ENCODE data around the gene CIAO3.

CIAO3 gene

DNA sequence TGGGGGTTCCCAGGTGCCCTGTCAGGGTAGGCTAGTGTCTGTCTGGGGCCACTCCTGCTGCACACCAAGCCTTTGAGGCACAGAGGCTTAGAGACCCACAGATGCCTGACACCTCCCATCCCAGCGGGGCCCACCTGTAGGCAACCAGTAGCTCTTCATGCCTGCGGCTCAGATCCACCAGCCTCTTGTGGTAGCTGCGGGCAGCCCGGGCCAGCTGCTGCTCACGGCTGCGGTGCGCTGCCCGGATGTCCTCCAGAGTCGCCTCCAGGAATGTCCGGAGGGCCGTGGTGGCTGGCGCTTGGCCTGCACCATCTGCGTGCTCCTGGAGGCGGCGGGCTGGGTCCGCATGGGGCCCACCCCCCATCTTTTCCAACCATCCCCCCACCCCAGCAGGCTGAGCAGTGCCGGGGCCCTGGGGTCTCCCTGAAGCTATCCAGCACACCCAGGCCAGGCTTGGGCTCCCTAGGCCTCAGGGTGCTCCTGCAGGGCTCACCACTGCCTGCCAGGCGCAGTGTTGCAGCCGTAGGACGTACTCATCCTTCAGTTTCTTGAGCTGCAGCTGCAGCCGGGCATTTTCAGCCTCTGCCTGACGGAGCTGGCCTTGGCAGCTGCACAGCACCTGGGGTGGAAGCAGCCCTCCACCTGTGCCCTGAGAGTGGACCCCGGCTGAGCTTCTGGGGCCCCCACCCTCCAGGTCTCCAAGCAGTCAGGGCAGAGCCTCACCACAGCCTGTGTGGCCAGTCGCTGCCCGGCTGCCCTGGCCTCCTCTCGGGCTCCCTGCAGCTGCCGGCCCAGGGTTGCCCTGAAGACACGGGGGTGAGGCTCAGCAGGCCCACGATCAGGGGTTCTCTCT is 16.4 kb downstream of the CIAO3 start:
- no peak for DNase-seq (ENCODE audit: extremely low spot score)
- ChIA-PET CTCF (interaction anchor here (1.1 kb wide), 1 partner anchor 16 kb away, joined by 4 read pairs; the partner anchor contains the start of gene CIAO3), POLR2A (interaction anchor here (1.0 to 5.0 kb wide), 4 partner anchors 9 to 64 kb away, joined by 3 to 27 read pairs (median 9); partner anchors contain the start of genes CHTF18, CIAO3, METRN and RPUSD1)
- TF ChIP-seq NFRKB (IDR thresholded peaks at IDR 0.05) (no peak), ZNF384 (IDR thresholded peaks at IDR 0.05) (no peak), CTBP1 (IDR thresholded peaks at IDR 0.05; ENCODE audit: borderline replicate concordance) (no peak)

DNA sequence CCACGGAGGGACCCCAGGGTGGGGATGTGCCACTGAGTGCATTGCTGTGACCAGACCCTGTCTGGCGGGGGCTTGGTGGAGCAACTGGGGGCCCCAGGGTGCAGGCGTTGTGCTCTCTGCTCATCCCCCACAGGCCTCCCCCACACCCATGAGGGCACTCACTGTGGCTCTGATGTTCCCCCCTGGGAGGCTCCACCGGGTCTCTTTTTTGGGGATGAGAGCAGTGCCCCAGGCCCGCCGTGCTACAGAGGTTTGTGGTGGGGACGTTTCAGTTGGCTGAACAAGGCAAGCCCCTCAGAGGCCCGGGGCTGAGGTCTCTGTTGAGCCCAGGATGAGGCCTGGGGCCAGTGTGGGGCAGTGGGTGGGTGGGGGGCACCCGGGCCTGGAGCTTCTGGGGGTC is 17.1 kb downstream of the CIAO3 start:
- TF ChIP-seq, protein P1, sequence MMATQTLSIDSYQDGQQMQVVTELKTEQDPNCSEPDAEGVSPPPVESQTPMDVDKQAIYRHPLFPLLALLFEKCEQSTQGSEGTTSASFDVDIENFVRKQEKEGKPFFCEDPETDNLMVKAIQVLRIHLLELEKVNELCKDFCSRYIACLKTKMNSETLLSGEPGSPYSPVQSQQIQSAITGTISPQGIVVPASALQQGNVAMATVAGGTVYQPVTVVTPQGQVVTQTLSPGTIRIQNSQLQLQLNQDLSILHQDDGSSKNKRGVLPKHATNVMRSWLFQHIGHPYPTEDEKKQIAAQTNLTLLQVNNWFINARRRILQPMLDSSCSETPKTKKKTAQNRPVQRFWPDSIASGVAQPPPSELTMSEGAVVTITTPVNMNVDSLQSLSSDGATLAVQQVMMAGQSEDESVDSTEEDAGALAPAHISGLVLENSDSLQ (IDR thresholded peaks at IDR 0.05): no peak
- no peak for TF ChIP-seq BHLHE40 (IDR thresholded peaks at IDR 0.05; ENCODE audit: borderline replicate concordance)
- no peak for TF ChIP-seq HDGF (IDR thresholded peaks at IDR 0.05; ENCODE audit: borderline replicate concordance)
- TF ChIP-seq ARNT (IDR thresholded peaks at IDR 0.05): no peak
- no peak for TF ChIP-seq LEF1 (IDR thresholded peaks at IDR 0.05; ENCODE audit: borderline replicate concordance)
- TF ChIP-seq ELF4 (IDR thresholded peaks at IDR 0.05): no peak
- no peak for TF ChIP-seq CTBP1 (IDR thresholded peaks at IDR 0.05; ENCODE audit: borderline replicate concordance)
- TF ChIP-seq FOXK2 (IDR thresholded peaks at IDR 0.05): no peak
- TF ChIP-seq L3MBTL2 (conservative IDR thresholded peaks at IDR 0.05): no peak
- TF ChIP-seq TARDBP (IDR thresholded peaks at IDR 0.05): no peak
- TF ChIP-seq SP1 (IDR thresholded peaks at IDR 0.05): no peak
- no peak for TF ChIP-seq FOXM1 (IDR thresholded peaks at IDR 0.05; ENCODE audit: borderline replicate concordance)
- no peak for TF ChIP-seq ZNF384 (IDR thresholded peaks at IDR 0.05)
- no peak for TF ChIP-seq SUZ12 (IDR thresholded peaks at IDR 0.05)
- ChIA-PET CTCF (no interaction called here), POLR2A (interaction anchor here (1.0 to 5.0 kb wide), 3 partner anchors 8 to 17 kb away, joined by 3 to 27 read pairs (median 4); partner anchors contain the start of genes CIAO3 and METRN)
- no peak for DNase-seq (ENCODE audit: extremely low spot score)

DNA sequence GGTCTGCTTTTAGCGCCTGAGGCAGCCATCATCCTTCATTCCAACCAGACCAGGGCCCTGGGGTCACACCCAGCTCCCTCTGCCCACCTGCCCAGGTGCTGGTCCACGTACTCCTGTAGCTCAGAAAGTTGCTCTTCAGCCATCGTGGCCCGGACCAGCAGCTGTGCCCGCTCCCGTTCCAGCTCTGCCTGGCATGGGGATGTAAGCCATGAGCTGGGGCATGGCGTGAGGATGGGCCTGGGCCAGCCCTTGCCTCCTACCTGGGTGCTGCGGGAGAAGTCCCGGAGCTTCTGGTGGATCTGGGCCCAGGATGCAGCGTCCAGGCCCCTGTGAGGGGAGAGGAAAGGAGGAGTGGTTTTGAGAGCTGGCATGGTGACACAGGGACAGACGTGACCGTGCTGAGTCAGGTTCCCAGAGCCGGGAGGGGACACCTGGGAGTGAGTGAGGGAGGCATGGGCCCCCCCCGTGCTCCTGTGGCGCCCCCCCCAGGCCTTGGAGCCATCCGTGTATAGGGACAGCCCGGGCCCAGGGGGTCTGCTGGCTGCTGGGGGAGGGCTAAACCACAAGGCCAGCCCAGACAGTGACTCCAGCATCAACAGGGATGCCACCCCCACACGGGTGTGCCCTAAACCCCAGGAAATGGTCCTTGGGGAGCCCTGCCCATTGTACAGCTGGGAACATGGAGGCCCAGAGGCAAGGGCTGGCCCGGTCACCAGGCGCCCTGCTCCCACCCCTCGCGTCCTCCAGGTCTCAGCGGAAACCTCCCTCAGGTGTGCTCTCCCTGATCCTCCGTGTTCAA is 17.8 kb downstream of the CIAO3 start:
- no peak for DNase-seq (ENCODE audit: extremely low spot score)
- CTCF ChIA-PET: no interaction called here
- no peak for TF ChIP-seq FOXK2 (IDR thresholded peaks at IDR 0.05)
- TF ChIP-seq TARDBP (IDR thresholded peaks at IDR 0.05): no peak
- TF ChIP-seq FOXA1 (IDR thresholded peaks at IDR 0.05): no peak
- no peak for TF ChIP-seq FOXM1 (IDR thresholded peaks at IDR 0.05; ENCODE audit: borderline replicate concordance)
- TF ChIP-seq ARNT (IDR thresholded peaks at IDR 0.05): no peak
- TF ChIP-seq, protein P1 (IDR thresholded peaks at IDR 0.05): no peak
- TF ChIP-seq LEF1 (IDR thresholded peaks at IDR 0.05; ENCODE audit: borderline replicate concordance): no peak
- TF ChIP-seq ELF4 (IDR thresholded peaks at IDR 0.05): no peak
- no peak for TF ChIP-seq HDGF (IDR thresholded peaks at IDR 0.05; ENCODE audit: borderline replicate concordance)
- TF ChIP-seq L3MBTL2 (conservative IDR thresholded peaks at IDR 0.05): no peak
- TF ChIP-seq BHLHE40 (IDR thresholded peaks at IDR 0.05; ENCODE audit: borderline replicate concordance): no peak
- no peak for TF ChIP-seq CTBP1 (IDR thresholded peaks at IDR 0.05; ENCODE audit: borderline replicate concordance)
- POLR2A ChIA-PET: interaction anchor here (1.0 to 4.1 kb wide), 3 partner anchors 12 to 65 kb away, joined by 4 to 34 read pairs (median 4); partner anchors contain the start of genes CHTF18 and RPUSD1

DNA sequence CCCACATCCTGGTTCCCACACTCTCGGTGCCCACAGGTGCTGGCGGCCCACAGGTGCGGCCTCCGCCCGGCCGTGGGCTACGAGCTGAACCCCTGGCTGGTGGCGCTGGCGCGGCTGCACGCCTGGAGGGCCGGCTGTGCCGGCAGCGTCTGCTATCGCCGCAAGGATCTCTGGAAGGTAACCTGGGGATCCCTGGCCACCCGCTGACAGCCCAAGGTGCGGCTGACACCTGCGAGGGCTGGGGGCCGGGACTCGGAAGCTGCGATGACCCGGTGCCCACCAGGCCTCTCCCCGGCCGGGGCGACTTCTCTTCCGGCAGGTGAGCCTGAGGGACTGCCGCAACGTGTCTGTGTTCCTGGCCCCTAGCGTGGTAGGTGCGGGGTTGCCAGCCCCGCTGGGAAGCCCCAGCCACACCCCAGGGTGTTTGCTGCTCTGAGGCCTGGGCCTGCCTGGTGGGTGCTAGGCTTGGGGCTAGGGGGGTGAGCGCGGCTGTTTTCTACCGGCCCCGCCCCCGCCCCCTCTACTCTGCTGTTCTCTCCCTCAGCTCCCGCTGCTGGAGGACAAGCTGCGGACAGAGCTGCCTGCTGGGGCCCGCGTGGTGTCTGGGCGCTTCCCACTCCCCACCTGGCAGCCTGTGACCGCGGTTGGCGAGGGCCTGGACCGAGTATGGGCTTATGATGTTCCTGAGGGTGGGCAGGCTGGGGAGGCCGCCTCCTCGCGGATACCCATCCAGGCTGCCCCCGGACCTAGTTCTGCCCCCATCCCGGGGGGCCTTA is 18.8 kb downstream of the CIAO3 start:
- ChIA-PET CTCF (interaction anchor here (1.0 to 2.8 kb wide), 2 partner anchors 12 to 82 kb away, joined by 4 to 7 read pairs; no protein-coding TSS in a partner anchor), POLR2A (interaction anchor here (0.8 to 4.1 kb wide), 23 partner anchors 8 to 66 kb away, joined by 3 to 47 read pairs (median 5); partner anchors contain the start of genes CHTF18, CIAO3, JMJD8 and MSLN)
- DNase-seq (ENCODE audit: extremely low spot score): no peak
- TF ChIP-seq, protein P1 (IDR thresholded peaks at IDR 0.05): no peak
- TF ChIP-seq LEF1 (IDR thresholded peaks at IDR 0.05; ENCODE audit: borderline replicate concordance): no peak
- TF ChIP-seq ELF4 (IDR thresholded peaks at IDR 0.05): no peak
- TF ChIP-seq SUZ12 (IDR thresholded peaks at IDR 0.05): no peak
- no peak for TF ChIP-seq FOXM1 (IDR thresholded peaks at IDR 0.05; ENCODE audit: borderline replicate concordance)
- no peak for TF ChIP-seq TARDBP (IDR thresholded peaks at IDR 0.05)
- no peak for TF ChIP-seq CTBP1 (IDR thresholded peaks at IDR 0.05; ENCODE audit: borderline replicate concordance)
- no peak for TF ChIP-seq FOXK2 (IDR thresholded peaks at IDR 0.05)
- no peak for TF ChIP-seq L3MBTL2 (conservative IDR thresholded peaks at IDR 0.05)
